ENCODE data around the gene MMP15. TPM values are rescaled to one million over a fixed set of nuclear protein-coding genes. Genes with fewer than 3 reads are reported as not detected.
"Not testable (repeated sequence)": the region's sequence is repeated elsewhere in the genome, so short reads cannot be mapped to it uniquely, and the experiment has no call there.

The MMP15 gene
- total and polyA plus RNA-seq, 7 donors = 2.3 to 54.0 (median 10.5) TPM

DNA sequence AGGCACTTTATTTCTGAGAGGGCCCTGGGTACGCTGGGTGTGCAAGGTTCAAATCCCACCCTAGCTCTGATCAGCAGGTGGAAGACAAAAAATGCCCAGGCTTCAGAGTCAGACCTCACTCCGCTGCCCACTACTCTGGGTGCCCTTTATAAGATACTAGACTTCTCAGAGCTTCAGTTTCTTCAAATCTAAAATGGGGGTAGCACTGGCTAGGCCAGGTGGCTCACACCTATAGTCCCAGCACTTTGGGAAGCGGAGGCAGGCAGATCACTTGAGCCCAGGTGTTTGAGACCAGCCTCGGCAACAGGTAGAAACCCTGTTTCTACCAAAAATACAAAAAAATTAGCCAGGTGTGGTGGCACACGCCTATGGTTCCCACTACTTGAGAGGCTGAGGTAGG lies 22.6 kb upstream of the MMP15 start:
- Histone ChIP-seq H3K27me3 (no peaks in the 10 kb centered on the region), H3K27ac (no peak overlapping the region), H3K4me3 (no peak overlapping the region), H3K9me3 (no peaks in the 10 kb centered on the region), H3K4me1 (peaks cover 0 to 44% (median 30%) of the 10 kb centered on the region in 4 donors), H3K36me3 (peaks cover 0 to 29% (median 7%) of the 10 kb centered on the region in 4 donors)
- TF ChIP-seq POLR2A (IDR thresholded peaks at IDR 0.05) = no peak
- TF ChIP-seq, protein P1, sequence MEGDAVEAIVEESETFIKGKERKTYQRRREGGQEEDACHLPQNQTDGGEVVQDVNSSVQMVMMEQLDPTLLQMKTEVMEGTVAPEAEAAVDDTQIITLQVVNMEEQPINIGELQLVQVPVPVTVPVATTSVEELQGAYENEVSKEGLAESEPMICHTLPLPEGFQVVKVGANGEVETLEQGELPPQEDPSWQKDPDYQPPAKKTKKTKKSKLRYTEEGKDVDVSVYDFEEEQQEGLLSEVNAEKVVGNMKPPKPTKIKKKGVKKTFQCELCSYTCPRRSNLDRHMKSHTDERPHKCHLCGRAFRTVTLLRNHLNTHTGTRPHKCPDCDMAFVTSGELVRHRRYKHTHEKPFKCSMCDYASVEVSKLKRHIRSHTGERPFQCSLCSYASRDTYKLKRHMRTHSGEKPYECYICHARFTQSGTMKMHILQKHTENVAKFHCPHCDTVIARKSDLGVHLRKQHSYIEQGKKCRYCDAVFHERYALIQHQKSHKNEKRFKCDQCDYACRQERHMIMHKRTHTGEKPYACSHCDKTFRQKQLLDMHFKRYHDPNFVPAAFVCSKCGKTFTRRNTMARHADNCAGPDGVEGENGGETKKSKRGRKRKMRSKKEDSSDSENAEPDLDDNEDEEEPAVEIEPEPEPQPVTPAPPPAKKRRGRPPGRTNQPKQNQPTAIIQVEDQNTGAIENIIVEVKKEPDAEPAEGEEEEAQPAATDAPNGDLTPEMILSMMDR (IDR thresholded peaks at IDR 0.05) = no peak
- TF ChIP-seq EP300 (IDR thresholded peaks at IDR 0.05) = no peak
- DNase-seq = no peak
- WGBS, 2 donors = 96 to 98% methylated on average over 5 of the region's 5 CpGs
- intact Hi-C loops (cut with DNase I) = loop anchor here (5.0 to 10.0 kb wide), 3 partner anchors 201 to 548 kb away; partner anchors contain the start of genes CCDC102A and KIFC3

DNA sequence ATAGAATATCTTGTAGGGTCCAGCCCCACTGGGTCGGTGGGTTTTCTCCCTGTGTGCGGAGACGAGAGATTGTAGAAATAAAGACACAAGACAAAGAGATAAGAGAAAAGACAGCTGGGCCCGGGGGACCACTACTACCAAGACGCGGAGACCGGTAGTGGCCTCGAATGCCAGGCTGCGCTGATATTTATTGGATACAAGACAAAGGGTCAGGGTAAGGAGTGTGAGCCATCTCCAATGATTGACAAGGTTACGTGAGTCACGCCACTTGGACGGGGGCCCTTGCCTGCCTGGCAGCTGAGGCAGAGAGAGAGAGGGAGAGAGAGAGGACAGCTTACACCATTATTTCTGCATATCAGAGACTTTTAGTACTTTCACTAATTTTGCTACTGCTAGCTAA lies 20.8 kb upstream of the MMP15 start:
- H3K9me3 ChIP-seq, H3K4me3 ChIP-seq, DNase-seq, H3K27me3 ChIP-seq: not testable (repeated sequence)
- Histone ChIP-seq H3K4me1 (peaks cover 0 to 26% (median 15%) of the 10 kb centered on the region in 4 donors), H3K36me3 (peaks cover 0 to 27% (median 7%) of the 10 kb centered on the region in 4 donors), H3K27ac (peak overlapping the region in 1 of 4 donors; percentile 8)
- intact Hi-C loops (cut with DNase I) = loop anchor here (1.0 to 10.0 kb wide), 5 partner anchors 18 to 550 kb away; partner anchors contain the start of genes CCDC102A and KIFC3
- WGBS, 2 donors = 92 to 96% methylated on average over 12 of the region's 12 CpGs

DNA sequence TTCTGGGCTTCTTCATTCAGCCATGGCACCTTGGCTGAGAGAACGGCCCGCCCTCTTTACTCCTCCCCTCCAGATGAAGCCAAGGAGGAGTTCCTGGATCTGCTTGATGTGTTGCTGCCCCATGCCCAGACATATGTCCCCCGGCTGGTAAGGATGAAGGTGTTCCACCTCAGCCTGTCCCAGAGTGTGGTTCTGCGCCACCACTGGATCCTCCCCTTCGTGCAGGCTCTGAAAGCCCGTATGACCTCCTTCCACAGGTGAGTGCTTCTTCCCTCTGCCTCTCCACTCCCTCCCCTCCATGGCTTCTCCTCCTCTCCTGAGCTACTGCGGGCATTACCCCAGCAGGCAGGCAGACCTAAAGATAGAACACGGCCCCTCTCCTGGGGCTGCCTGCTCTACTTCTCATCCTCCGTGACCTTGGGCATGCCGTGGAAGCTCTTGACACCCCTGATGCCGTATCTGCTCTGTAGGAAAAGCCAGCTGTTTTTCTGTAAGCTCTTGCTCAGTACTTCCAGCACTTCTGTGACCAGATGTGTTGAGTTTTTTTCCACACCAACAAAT lies 15.6 kb upstream of the MMP15 start:
- Histone ChIP-seq H3K27ac (no peak overlapping the region), H3K9me3 (no peaks in the 10 kb centered on the region), H3K4me3 (no peak overlapping the region), H3K36me3 (peaks cover 0 to 43% (median 28%) of the 10 kb centered on the region in 4 donors), H3K27me3 (no peaks in the 10 kb centered on the region), H3K4me1 (peaks cover 0 to 2% (median 2%) of the 10 kb centered on the region in 4 donors)
- WGBS, 2 donors = 95 to 97% methylated on average over 11 of the region's 11 CpGs
- DNase-seq = no peak
- intact Hi-C loops (cut with DNase I) = loop anchor here (10.0 kb wide), 2 partner anchors 475 to 555 kb away; partner anchors contain the start of gene CCDC102A
- TF ChIP-seq, protein P1 (IDR thresholded peaks at IDR 0.05) = no peak
- no peak for TF ChIP-seq POLR2AphosphoS5 (IDR thresholded peaks at IDR 0.05)
- no peak for TF ChIP-seq EP300 (IDR thresholded peaks at IDR 0.05)
- TF ChIP-seq POLR2A (IDR thresholded peaks at IDR 0.05) = no peak

DNA sequence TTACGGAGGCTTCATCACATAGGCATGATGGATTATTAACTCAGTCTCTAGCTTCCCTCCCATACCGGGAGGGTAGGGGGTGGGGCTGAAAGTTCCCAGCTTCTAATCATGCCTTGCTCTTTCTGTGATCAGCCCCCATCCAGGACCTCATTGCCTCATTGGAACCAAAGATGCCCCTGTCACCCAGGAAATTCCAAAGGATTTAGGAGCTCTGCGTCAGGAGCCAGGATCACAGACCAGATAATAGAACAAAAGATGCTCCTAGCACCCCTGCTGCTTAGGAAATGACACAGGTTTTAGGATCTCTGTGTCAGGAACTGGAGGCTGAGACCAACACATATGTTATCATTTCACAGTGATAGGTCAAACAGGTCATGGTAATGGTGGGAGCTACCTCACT lies 14.7 kb upstream of the MMP15 start:
- no peaks in the 10 kb centered on the region for H3K9me3 ChIP-seq
- no peak overlapping the region for H3K27ac ChIP-seq
- TF ChIP-seq, protein P1 (IDR thresholded peaks at IDR 0.05) = no peak
- TF ChIP-seq POLR2AphosphoS5 (IDR thresholded peaks at IDR 0.05) (no peak), EP300 (IDR thresholded peaks at IDR 0.05) (no peak), POLR2A (IDR thresholded peaks at IDR 0.05) (no peak)
- intact Hi-C loops (cut with DNase I) = no loop called here
- no peaks in the 10 kb centered on the region for H3K27me3 ChIP-seq
- DNase-seq = no peak
- 83% methylated on average over 3 of the region's 3 CpGs for WGBS, 2 donors
- no peak overlapping the region for H3K4me3 ChIP-seq
- H3K4me1 ChIP-seq = no peaks in the 10 kb centered on the region
- H3K36me3 ChIP-seq = peaks cover 0 to 42% (median 28%) of the 10 kb centered on the region in 4 donors

DNA sequence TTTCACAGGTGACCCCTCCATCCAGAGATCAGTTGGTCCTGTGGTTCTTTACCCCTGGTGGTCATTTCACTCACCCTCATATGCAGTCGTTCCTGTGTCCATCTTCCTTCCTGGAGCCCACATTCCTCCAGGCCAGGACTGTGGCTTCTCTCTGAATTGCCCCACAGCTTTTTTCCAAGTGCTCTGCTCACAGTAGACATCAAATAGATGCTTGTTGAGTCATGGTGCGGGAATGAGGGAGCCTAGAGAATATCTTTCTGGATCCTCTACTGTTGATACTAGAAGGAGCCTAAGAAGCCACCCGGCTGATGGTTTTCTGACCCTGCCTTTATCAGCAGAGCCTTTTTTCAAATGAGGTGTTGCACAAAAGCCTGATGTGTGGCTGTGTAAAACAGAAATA lies 13.9 kb upstream of the MMP15 start:
- intact Hi-C loops (cut with DNase I) = no loop called here
- TF ChIP-seq, protein P1 (IDR thresholded peaks at IDR 0.05) = no peak
- TF ChIP-seq EP300 (IDR thresholded peaks at IDR 0.05) = no peak
- no peak for TF ChIP-seq POLR2A (IDR thresholded peaks at IDR 0.05)
- no peak for TF ChIP-seq POLR2AphosphoS5 (IDR thresholded peaks at IDR 0.05)
- Histone ChIP-seq H3K27ac (no peak overlapping the region), H3K27me3 (no peaks in the 10 kb centered on the region), H3K4me3 (no peak overlapping the region), H3K4me1 (peaks cover 0 to 2% (median 0%) of the 10 kb centered on the region in 4 donors), H3K9me3 (no peaks in the 10 kb centered on the region), H3K36me3 (peaks cover 0 to 35% (median 26%) of the 10 kb centered on the region in 4 donors)
- DNase-seq = no peak
- WGBS, 2 donors = 88 to 92% methylated on average over 3 of the region's 3 CpGs
